ENCODE data around the gene ARL15.
"Not testable (repeated sequence)": the region's sequence is repeated elsewhere in the genome, so short reads cannot be mapped to it uniquely, and the experiment has no call there.

The ARL15 gene

DNA sequence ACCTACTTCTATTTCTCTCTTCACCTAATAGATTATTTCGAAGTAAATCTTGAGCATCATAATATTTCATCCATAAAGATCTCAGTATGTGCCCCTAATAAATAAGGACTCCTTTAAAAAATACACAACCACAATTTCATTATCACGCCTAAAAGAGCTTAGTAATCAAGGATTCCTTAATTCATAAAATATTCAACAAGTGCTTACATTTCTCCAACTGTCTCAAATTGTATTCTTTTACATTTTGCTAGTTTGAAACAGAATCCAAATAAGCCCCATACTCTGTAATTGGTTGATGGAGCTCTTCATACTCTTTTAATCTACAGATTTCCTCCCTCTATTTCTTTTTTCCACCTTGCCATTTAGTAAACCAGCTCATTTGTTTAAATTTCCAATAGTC is 432.4 kb downstream of the ARL15 start:
- DNase-seq = no peak

DNA sequence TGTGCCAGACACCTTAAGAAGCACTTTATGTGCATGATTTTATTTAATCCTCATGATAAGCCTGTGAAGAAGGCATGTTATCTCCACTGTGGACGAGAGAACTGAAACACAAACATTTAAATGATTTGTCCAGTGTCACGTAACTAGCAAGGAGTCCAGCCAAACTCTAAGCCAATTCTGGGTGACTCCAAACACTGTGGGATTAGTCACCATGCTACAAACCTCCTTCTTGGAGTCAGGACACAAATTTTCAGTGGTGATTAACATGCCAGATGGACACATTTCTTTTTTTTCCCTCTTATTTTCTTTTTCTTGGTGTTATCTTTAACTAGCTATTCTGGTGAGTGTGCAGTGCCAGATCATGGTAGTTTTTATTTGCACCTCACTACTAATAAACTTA is 433.1 kb downstream of the ARL15 start:
- no peak for DNase-seq

DNA sequence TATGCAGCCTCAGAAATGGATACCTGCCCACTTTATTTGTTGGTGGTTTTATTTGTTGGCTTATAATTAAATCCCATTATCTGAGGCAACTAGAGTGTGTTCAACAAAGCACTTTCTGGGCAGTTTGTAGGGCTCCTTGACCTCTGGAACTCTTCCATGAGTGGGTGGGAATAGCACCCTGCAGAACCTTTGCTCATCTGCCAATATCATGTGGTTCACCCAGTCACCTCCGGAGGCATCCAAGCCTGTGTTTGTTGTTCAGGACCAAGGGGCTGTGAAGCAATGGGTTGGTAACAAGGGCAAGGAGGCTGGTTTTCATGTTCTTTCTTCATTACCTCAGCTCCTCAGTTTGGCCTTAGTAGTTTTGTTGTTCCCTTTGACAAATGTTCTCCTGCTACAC is 436.0 kb downstream of the ARL15 start:
- DNase-seq = no peak

DNA sequence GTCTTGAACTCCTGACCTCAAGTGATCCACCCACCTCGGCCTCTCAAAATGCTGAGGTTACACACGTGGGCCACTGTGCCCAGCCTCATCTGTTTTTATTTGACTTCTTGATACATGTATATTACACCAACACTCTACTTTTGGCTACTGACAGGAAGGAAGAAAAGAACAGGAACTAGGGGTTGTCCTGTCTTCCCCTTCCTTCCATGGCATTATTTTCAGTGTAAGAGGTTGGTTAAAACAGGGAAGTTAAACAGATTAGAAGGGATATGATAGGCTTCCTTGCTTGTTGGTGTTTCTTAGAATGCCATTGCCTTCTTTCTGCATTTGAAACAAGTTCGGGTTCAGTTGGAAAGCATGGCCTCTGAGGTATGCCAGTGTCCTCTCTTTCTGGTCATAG is 437.1 kb downstream of the ARL15 start:
- DNase-seq = no peak

DNA sequence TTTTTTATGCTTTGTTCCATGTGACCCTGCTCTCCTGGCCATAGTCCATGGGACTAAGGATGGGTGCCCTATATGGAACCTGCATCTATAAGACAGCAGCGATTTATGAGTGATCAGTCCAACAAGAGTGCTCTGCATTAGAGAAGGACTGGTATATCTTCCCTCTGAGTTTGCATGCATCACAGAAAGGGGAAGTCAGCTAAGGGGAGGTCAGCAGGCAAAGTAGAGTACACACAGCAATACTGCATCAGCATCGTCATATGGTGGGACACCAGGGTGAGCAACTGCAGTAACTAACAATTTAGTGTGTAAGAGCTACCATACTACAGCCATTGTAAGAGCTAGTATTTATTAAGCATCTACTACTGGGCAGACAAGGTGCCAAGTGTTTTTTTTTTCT is 438.6 kb downstream of the ARL15 start:
- DNase-seq = no peak

DNA sequence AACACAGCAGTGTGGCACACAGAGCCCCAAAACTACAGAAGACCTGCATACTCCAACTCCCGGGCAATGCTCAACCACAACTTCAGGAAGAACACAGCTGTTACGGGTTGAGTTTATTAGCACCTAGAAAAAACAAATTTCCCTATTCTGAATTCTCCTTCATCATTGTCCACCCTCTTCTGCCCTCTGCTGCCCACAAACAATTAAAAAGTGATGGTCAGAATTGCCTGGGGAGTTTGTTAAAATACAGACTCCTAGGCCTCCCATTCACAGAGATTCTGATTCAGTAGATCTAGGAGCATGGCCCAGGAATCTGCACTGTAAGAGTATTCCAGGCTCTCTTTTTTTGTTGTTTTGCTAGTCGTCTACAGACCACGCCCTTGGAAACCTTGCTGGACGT is 439.3 kb downstream of the ARL15 start:
- no peak for DNase-seq

DNA sequence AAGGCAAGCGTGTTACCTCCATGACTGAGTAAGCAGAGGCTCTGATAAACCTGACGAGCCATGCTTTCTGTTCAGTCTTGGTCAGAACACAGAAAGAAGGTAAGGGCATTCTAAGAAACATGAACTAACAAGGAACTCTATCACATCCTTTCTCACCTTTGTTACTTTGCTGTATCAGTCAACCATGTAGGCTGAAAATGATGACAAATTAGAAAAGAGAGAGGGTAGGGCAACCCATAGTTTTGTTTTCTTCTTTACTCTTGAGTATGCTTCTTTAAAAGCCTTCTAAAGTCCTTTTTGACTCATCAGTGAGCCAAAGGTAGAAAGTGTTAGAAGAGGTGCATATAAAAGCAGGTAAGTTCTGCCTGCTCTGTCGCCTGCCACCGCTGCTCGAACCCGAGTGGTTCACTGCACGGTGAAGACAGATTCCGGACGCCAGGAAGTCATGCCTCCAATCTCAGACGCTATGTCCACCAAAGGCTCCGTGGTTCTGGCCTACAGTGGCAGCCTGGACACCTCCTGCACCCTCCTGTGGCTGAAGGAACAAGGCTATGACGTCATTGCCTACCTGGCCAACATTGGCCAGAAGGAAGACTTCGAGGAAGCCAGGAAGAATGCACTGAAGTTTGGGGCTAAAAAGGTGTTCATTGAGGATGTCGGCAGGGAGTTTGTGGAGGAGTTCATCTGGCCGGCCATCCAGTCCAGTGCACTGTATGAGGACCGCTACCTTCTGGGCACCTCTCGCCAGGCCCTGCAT is 451.5 kb downstream of the ARL15 start:
- no peak for DNase-seq

DNA sequence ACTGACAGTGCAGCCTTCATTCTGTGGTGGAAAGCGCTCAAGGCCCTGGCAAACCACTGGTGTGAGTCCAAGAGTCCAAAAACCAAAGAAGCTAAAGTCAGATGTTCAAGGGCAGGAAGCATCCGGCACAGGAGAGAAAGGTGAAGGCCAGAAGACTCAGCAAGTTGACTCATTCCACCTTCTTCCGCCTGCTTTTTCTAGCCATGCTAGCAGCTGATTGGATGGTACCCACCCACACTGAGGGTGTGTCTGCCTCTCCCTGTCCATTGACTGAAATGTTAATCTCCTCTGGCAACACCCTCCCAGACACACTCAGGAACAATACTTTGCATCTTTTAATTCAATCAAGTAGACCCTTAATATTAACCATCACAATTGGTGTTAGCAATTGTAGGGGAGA is 453.9 kb downstream of the ARL15 start:
- DNase-seq = no peak

DNA sequence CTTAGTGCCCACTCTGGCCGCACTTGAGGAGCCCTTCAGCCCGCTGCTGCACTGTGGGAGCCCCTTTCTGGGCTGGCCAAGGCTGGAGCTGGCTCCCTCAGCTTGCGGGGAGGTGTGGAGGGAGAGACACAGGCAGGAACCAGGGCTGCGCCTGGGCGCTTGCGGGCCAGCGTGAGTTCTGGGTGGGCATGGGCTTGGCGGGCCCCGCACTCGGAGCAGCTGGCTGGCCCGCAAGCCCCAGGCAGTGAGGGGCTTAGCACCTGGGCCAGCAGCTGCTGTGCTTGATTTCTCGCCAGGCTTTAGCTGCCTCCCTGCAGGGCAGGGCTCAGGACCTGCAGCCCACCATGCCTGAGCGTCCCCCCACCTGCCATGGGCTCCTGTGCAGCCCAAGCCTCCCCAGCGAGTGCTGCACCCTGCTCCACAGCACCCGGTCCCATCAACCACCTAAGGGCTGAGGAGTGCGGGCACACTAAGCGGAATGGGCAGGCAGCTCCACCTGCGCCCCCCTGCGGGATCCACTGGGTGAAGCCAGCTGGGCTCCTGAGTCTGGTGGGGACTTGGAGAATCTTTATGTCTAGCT is 473.4 kb downstream of the ARL15 start:
- DNase-seq = not testable (repeated sequence)

DNA sequence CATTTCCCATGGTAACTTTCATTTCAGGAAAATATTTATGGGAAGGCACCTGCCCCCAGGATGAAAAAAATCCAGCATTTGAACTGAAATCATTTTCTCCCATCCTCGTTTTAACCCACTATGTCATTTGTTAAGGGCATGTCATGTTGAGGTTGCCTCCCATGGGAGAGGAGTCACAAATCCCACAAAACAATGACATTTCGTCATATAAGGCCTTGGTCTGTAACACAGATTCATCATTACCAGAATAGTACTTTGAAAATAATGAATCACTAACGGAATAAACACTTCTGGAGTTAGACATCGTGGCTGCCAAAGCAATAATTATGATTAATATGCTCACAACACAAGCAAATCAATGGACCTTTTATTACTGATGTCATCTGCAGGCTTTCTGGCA is 475.9 kb downstream of the ARL15 start:
- DNase-seq = no peak

Data from CD4-positive, alpha-beta T cell treated with Interleukin-4 for 4 hours (primary cell).